H9 (cell line): Measurements from ENCODE around the gene ASCL1. TPM values are rescaled to one million over a fixed set of nuclear protein-coding genes. Genes with fewer than 3 reads are reported as not detected.

ENCODE experiments used
- DNase-seq: peaks from one replicate; pipeline ENCODE4 v3.0.0-alpha.2; 2017
- H2AFZ ChIP-seq: one replicate; pipeline ENCODE4 v1.6.1; 2013; ENCODE audit warnings: mild to moderate bottlenecking, low read length, control low read depth, moderate library complexity
- H2AK5ac ChIP-seq: 2 replicates; pipeline ENCODE4 v1.6.1; 2013; ENCODE audit warnings: low read length, control low read depth, mixed read lengths; ENCODE audit not compliant: insufficient read length
- H2BK120ac ChIP-seq: one replicate; pipeline ENCODE4 v1.6.1; 2013; ENCODE audit warnings: low read depth, mild to moderate bottlenecking, low read length, control low read depth, inconsistent platforms; ENCODE audit not compliant: poor library complexity, severe bottlenecking
- H2BK12ac ChIP-seq: 2 replicates; pipeline ENCODE4 v1.6.1; 2013; ENCODE audit warnings: low read length, control low read depth, mixed read lengths, low read depth; ENCODE audit not compliant: insufficient read length
- H2BK15ac ChIP-seq: 2 replicates; pipeline ENCODE4 v1.6.1; 2013; ENCODE audit warnings: low read depth, low read length, control low read depth
- H2BK20ac ChIP-seq: one replicate; pipeline ENCODE4 v1.6.1; 2013; ENCODE audit warnings: low read depth, mild to moderate bottlenecking, low read length, control low read depth, inconsistent platforms; ENCODE audit not compliant: poor library complexity, severe bottlenecking
- H2BK5ac ChIP-seq: 2 replicates; pipeline ENCODE4 v1.6.1; 2013; ENCODE audit warnings: low read length, control low read depth, mixed read lengths; ENCODE audit not compliant: insufficient read length
- H3K14ac ChIP-seq: 2 replicates; pipeline ENCODE4 v1.6.1; 2013; ENCODE audit warnings: low read length, control low read depth; ENCODE audit not compliant: insufficient read depth
- H3K18ac ChIP-seq: 2 replicates; pipeline ENCODE4 v1.6.1; 2013; ENCODE audit warnings: low read depth, mild to moderate bottlenecking, mixed read lengths, low read length, control low read depth; ENCODE audit not compliant: insufficient read length
- H3K23ac ChIP-seq: 2 replicates; pipeline ENCODE4 v1.6.1; 2013; ENCODE audit warnings: low read length, control low read depth, mixed read lengths, low read depth; ENCODE audit not compliant: insufficient read length
- H3K23me2 ChIP-seq: 2 replicates; pipeline ENCODE4 v1.6.1; 2013; ENCODE audit warnings: low read depth, mild to moderate bottlenecking, mixed read lengths, low read length, control low read depth; ENCODE audit not compliant: insufficient read length, poor library complexity, severe bottlenecking
- H3K27ac ChIP-seq: 2 replicates; pipeline ENCODE4 v1.5.1; 2013; ENCODE audit warnings: low read length, control low read depth, mixed read lengths, low read depth; ENCODE audit not compliant: insufficient read length
- H3K27me3 ChIP-seq: 2 replicates; pipeline ENCODE4 v1.6.1; 2013; ENCODE audit warnings: low read length, control low read depth, inconsistent platforms; ENCODE audit not compliant: insufficient read depth
- H3K4ac ChIP-seq: 2 replicates; pipeline ENCODE4 v1.6.1; 2013; ENCODE audit warnings: low read depth, mild to moderate bottlenecking, control low read depth, inconsistent platforms, low read length, moderate library complexity
- H3K4me1 ChIP-seq: 2 replicates; pipeline ENCODE4 v1.6.1; 2013; ENCODE audit warnings: low read length, control low read depth, inconsistent platforms; ENCODE audit not compliant: insufficient read depth
- H3K4me2 ChIP-seq: 2 replicates; pipeline ENCODE4 v1.6.1; 2013; ENCODE audit warnings: low read length, control low read depth, mixed read lengths; ENCODE audit not compliant: insufficient read length, insufficient read depth
- H3K56ac ChIP-seq: 2 replicates; pipeline ENCODE4 v1.6.1; 2013; ENCODE audit warnings: low read depth, mild to moderate bottlenecking, mixed read lengths, low read length, control low read depth; ENCODE audit not compliant: insufficient read length
- H3K79me1 ChIP-seq: 2 replicates; pipeline ENCODE4 v1.6.1; 2013; ENCODE audit warnings: low read depth, mild to moderate bottlenecking, moderate library complexity, low read length, control low read depth, inconsistent platforms; ENCODE audit not compliant: insufficient read depth, poor library complexity, severe bottlenecking
- H3K79me2 ChIP-seq: 2 replicates; pipeline ENCODE4 v1.6.1; 2013; ENCODE audit warnings: low read length, control low read depth, inconsistent platforms; ENCODE audit not compliant: insufficient read depth
- H3K9ac ChIP-seq: 2 replicates; pipeline ENCODE4 v1.6.1; 2013; ENCODE audit warnings: low read length, control low read depth, mixed read lengths; ENCODE audit not compliant: insufficient read length; ENCODE audit errors: extremely low read depth
- H3K9me3 ChIP-seq: one replicate; pipeline ENCODE4 v1.6.1; 2013; ENCODE audit warnings: low read depth, low read length, inconsistent platforms; ENCODE audit not compliant: control insufficient read depth
- H3T11ph ChIP-seq: one replicate; pipeline ENCODE4 v1.6.1; 2013; ENCODE audit warnings: mild to moderate bottlenecking, low read length, control low read depth, inconsistent platforms
- H4K20me1 ChIP-seq: one replicate; pipeline ENCODE4 v1.6.1; 2013; ENCODE audit not compliant: control insufficient read depth, insufficient read length, insufficient read depth
- H4K5ac ChIP-seq: 2 replicates; pipeline ENCODE4 v1.6.1; 2013; ENCODE audit warnings: low read depth, mild to moderate bottlenecking, mixed read lengths, low read length, control low read depth; ENCODE audit not compliant: insufficient read length
- H4K8ac ChIP-seq: replicated peaks from 2 replicates; pipeline ENCODE4 v1.6.1; 2013; ENCODE audit warnings: low read length, control low read depth, mixed read lengths, low read depth; ENCODE audit not compliant: insufficient read length
- H4K91ac ChIP-seq: 2 replicates; pipeline ENCODE4 v1.6.1; 2013; ENCODE audit warnings: low read depth, mild to moderate bottlenecking, moderate library complexity, mixed read lengths, low read length, control low read depth; ENCODE audit not compliant: insufficient read length
- H3K27ac Mint-ChIP-seq, 3 experiments: 2 replicates in 2 of 3; 3 replicates in 1 of 3; pipeline ENCODE4 v1.8.0; 2020 to 2021; ENCODE audit warnings: mixed read lengths in 3 of 3, mild to moderate bottlenecking in 1 of 3, moderate library complexity in 1 of 3
- H3K27me3 Mint-ChIP-seq: 2 replicates; pipeline ENCODE4 v1.8.0; 2021; ENCODE audit warnings: low read depth, mild to moderate bottlenecking, moderate library complexity, mixed read lengths
- H3K36me3 Mint-ChIP-seq, 3 experiments: 2 replicates in 2 of 3; 3 replicates in 1 of 3; pipeline ENCODE4 v1.8.0; 2020 to 2021; ENCODE audit warnings: low read depth in 3 of 3, mixed read lengths in 3 of 3; ENCODE audit not compliant: insufficient read depth in 1 of 3
- H3K4me1 Mint-ChIP-seq, 2 experiments: 2 replicates each; pipeline ENCODE4 v1.8.0; 2020; ENCODE audit warnings: mixed read lengths in 2 of 2
- H3K4me3 Mint-ChIP-seq, 2 experiments: 2 replicates in 1 of 2; 3 replicates in 1 of 2; pipeline ENCODE4 v1.8.0; 2020 to 2021; ENCODE audit warnings: mild to moderate bottlenecking in 2 of 2, mixed read lengths in 2 of 2, moderate library complexity in 1 of 2
- H3K9me3 Mint-ChIP-seq, 2 experiments: 2 replicates in 1 of 2; 3 replicates in 1 of 2; pipeline ENCODE4 v1.8.0; 2020; ENCODE audit warnings: mild to moderate bottlenecking in 2 of 2, mixed read lengths in 2 of 2, moderate library complexity in 1 of 2
- WGBS: extraction: QIAGEN DNeasy Blood & Tissue Kit; methylation state at CpG from one replicate; pipeline ENCODE4 v1.1.7; 2013; ENCODE audit warnings: missing lambda C conversion rate, low lambda C conversion rate, mixed read lengths; ENCODE audit not compliant: insufficient read length; ENCODE audit errors: extremely low coverage; 5-methylcytosine and 5-hydroxymethylcytosine counted together
- total RNA-seq: library from RNA; stranded (reverse); gene quantifications from 2 replicates; pipeline ENCODE4 v1.2.1, GENCODE V29; 2021
- TF ChIP-seq, protein P1 (sequence below): fragments of 200-600 bp; sonication (generic); conservative IDR thresholded peaks from 3 replicates; pipeline ENCODE4 v1.8.0; 2021; ENCODE audit warnings: antibody characterized with exemption, mild to moderate bottlenecking

ASCL1 gene
- total RNA-seq, 1 experiment from 2014 or later = not detected

DNA sequence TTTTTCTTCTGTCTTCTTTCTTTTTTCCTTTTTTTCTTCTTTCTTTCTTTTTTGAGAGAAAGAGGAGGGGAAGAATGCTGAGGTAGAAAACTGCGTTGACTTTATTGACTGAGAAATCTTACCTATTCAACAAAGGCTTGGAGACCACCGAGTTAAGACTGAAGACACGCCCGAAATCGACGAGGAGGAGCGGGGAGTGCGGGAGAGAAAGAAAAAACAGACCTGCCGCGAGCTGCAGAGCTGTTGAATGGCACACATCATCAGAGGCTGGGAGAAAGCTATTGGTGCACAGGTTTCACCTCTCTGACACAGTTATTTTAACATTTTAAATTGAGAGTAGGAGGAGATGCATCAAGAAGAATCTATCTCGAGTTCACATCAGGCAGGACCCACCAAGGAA is 5.1 kb downstream of the ASCL1 start:
- Histone ChIP-seq H3K9ac (no peak overlapping the region), H2BK12ac (no peak overlapping the region), H3K14ac (no peak overlapping the region), H3K27me3 (peaks cover 84% of the 10 kb centered on the region), H3K23me2 (peaks cover 21% of the 10 kb centered on the region), H3K56ac (no peak overlapping the region), H4K8ac (no peak overlapping the region), H2AK5ac (no peak overlapping the region), H4K5ac (no peak overlapping the region), H3K9me3 (peaks cover 10% of the 10 kb centered on the region), H2BK120ac (no peak overlapping the region), H3K79me1 (no peaks in the 10 kb centered on the region), H3K23ac (no peak overlapping the region), H3K4ac (no peak overlapping the region), H2AFZ (no peak overlapping the region), H3K79me2 (no peaks in the 10 kb centered on the region), H4K91ac (no peak overlapping the region), H3T11ph (no peak overlapping the region), H3K4me2 (peak overlapping the region; percentile 24), H2BK15ac (no peak overlapping the region), H4K20me1 (no peaks in the 10 kb centered on the region), H2BK5ac (no peak overlapping the region), H3K18ac (no peak overlapping the region), H2BK20ac (no peak overlapping the region), H3K4me1 (peaks cover 5% of the 10 kb centered on the region; the same call in 1 of the 2 replicates), H3K27ac (no peak overlapping the region)
- Mint-ChIP-seq H3K36me3 (peaks cover 9 to 11% (median 11%) of the 10 kb centered on the region in 3 experiments; a peak in 6 of 7 replicates), H3K4me3 (peak overlapping the region in 1 of 2 experiments; percentile 54; a peak in 2 of 5 replicates), H3K9me3 (peaks cover 15 to 18% of the 10 kb centered on the region in 2 experiments), H3K27me3 (peaks cover 99% of the 10 kb centered on the region), H3K4me1 (peaks cover 52 to 74% of the 10 kb centered on the region in 2 experiments), H3K27ac (no peak overlapping the region)
- no CpG with 5 or more reads among the region's 11 CpGs for WGBS
- TF ChIP-seq, protein P1, sequence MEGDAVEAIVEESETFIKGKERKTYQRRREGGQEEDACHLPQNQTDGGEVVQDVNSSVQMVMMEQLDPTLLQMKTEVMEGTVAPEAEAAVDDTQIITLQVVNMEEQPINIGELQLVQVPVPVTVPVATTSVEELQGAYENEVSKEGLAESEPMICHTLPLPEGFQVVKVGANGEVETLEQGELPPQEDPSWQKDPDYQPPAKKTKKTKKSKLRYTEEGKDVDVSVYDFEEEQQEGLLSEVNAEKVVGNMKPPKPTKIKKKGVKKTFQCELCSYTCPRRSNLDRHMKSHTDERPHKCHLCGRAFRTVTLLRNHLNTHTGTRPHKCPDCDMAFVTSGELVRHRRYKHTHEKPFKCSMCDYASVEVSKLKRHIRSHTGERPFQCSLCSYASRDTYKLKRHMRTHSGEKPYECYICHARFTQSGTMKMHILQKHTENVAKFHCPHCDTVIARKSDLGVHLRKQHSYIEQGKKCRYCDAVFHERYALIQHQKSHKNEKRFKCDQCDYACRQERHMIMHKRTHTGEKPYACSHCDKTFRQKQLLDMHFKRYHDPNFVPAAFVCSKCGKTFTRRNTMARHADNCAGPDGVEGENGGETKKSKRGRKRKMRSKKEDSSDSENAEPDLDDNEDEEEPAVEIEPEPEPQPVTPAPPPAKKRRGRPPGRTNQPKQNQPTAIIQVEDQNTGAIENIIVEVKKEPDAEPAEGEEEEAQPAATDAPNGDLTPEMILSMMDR = no peak
- no peak for DNase-seq
